H9 (cell line): Measurements from ENCODE around the gene YIPF5. TPM values are rescaled to one million over a fixed set of nuclear protein-coding genes. Genes with fewer than 3 reads are reported as not detected.

ENCODE experiments used
- DNase-seq: peaks from one replicate; pipeline ENCODE4 v3.0.0-alpha.2; 2017
- H2AFZ ChIP-seq: one replicate; pipeline ENCODE4 v1.6.1; 2013; ENCODE audit warnings: mild to moderate bottlenecking, low read length, control low read depth, moderate library complexity
- H2AK5ac ChIP-seq: 2 replicates; pipeline ENCODE4 v1.6.1; 2013; ENCODE audit warnings: low read length, control low read depth, mixed read lengths; ENCODE audit not compliant: insufficient read length
- H2BK120ac ChIP-seq: one replicate; pipeline ENCODE4 v1.6.1; 2013; ENCODE audit warnings: low read depth, mild to moderate bottlenecking, low read length, control low read depth, inconsistent platforms; ENCODE audit not compliant: poor library complexity, severe bottlenecking
- H2BK12ac ChIP-seq: 2 replicates; pipeline ENCODE4 v1.6.1; 2013; ENCODE audit warnings: low read length, control low read depth, mixed read lengths, low read depth; ENCODE audit not compliant: insufficient read length
- H2BK15ac ChIP-seq: 2 replicates; pipeline ENCODE4 v1.6.1; 2013; ENCODE audit warnings: low read depth, low read length, control low read depth
- H2BK20ac ChIP-seq: one replicate; pipeline ENCODE4 v1.6.1; 2013; ENCODE audit warnings: low read depth, mild to moderate bottlenecking, low read length, control low read depth, inconsistent platforms; ENCODE audit not compliant: poor library complexity, severe bottlenecking
- H2BK5ac ChIP-seq: 2 replicates; pipeline ENCODE4 v1.6.1; 2013; ENCODE audit warnings: low read length, control low read depth, mixed read lengths; ENCODE audit not compliant: insufficient read length
- H3K14ac ChIP-seq: 2 replicates; pipeline ENCODE4 v1.6.1; 2013; ENCODE audit warnings: low read length, control low read depth; ENCODE audit not compliant: insufficient read depth
- H3K18ac ChIP-seq: 2 replicates; pipeline ENCODE4 v1.6.1; 2013; ENCODE audit warnings: low read depth, mild to moderate bottlenecking, mixed read lengths, low read length, control low read depth; ENCODE audit not compliant: insufficient read length
- H3K23ac ChIP-seq: 2 replicates; pipeline ENCODE4 v1.6.1; 2013; ENCODE audit warnings: low read length, control low read depth, mixed read lengths, low read depth; ENCODE audit not compliant: insufficient read length
- H3K23me2 ChIP-seq: 2 replicates; pipeline ENCODE4 v1.6.1; 2013; ENCODE audit warnings: low read depth, mild to moderate bottlenecking, mixed read lengths, low read length, control low read depth; ENCODE audit not compliant: insufficient read length, poor library complexity, severe bottlenecking
- H3K27ac ChIP-seq: 2 replicates; pipeline ENCODE4 v1.5.1; 2013; ENCODE audit warnings: low read length, control low read depth, mixed read lengths, low read depth; ENCODE audit not compliant: insufficient read length
- H3K27me3 ChIP-seq: 2 replicates; pipeline ENCODE4 v1.6.1; 2013; ENCODE audit warnings: low read length, control low read depth, inconsistent platforms; ENCODE audit not compliant: insufficient read depth
- H3K4ac ChIP-seq: 2 replicates; pipeline ENCODE4 v1.6.1; 2013; ENCODE audit warnings: low read depth, mild to moderate bottlenecking, control low read depth, inconsistent platforms, low read length, moderate library complexity
- H3K4me1 ChIP-seq: 2 replicates; pipeline ENCODE4 v1.6.1; 2013; ENCODE audit warnings: low read length, control low read depth, inconsistent platforms; ENCODE audit not compliant: insufficient read depth
- H3K4me2 ChIP-seq: 2 replicates; pipeline ENCODE4 v1.6.1; 2013; ENCODE audit warnings: low read length, control low read depth, mixed read lengths; ENCODE audit not compliant: insufficient read length, insufficient read depth
- H3K56ac ChIP-seq: 2 replicates; pipeline ENCODE4 v1.6.1; 2013; ENCODE audit warnings: low read depth, mild to moderate bottlenecking, mixed read lengths, low read length, control low read depth; ENCODE audit not compliant: insufficient read length
- H3K79me1 ChIP-seq: 2 replicates; pipeline ENCODE4 v1.6.1; 2013; ENCODE audit warnings: low read depth, mild to moderate bottlenecking, moderate library complexity, low read length, control low read depth, inconsistent platforms; ENCODE audit not compliant: insufficient read depth, poor library complexity, severe bottlenecking
- H3K79me2 ChIP-seq: 2 replicates; pipeline ENCODE4 v1.6.1; 2013; ENCODE audit warnings: low read length, control low read depth, inconsistent platforms; ENCODE audit not compliant: insufficient read depth
- H3K9ac ChIP-seq: 2 replicates; pipeline ENCODE4 v1.6.1; 2013; ENCODE audit warnings: low read length, control low read depth, mixed read lengths; ENCODE audit not compliant: insufficient read length; ENCODE audit errors: extremely low read depth
- H3K9me3 ChIP-seq: one replicate; pipeline ENCODE4 v1.6.1; 2013; ENCODE audit warnings: low read depth, low read length, inconsistent platforms; ENCODE audit not compliant: control insufficient read depth
- H3T11ph ChIP-seq: one replicate; pipeline ENCODE4 v1.6.1; 2013; ENCODE audit warnings: mild to moderate bottlenecking, low read length, control low read depth, inconsistent platforms
- H4K20me1 ChIP-seq: one replicate; pipeline ENCODE4 v1.6.1; 2013; ENCODE audit not compliant: control insufficient read depth, insufficient read length, insufficient read depth
- H4K5ac ChIP-seq: 2 replicates; pipeline ENCODE4 v1.6.1; 2013; ENCODE audit warnings: low read depth, mild to moderate bottlenecking, mixed read lengths, low read length, control low read depth; ENCODE audit not compliant: insufficient read length
- H4K8ac ChIP-seq: replicated peaks from 2 replicates; pipeline ENCODE4 v1.6.1; 2013; ENCODE audit warnings: low read length, control low read depth, mixed read lengths, low read depth; ENCODE audit not compliant: insufficient read length
- H4K91ac ChIP-seq: 2 replicates; pipeline ENCODE4 v1.6.1; 2013; ENCODE audit warnings: low read depth, mild to moderate bottlenecking, moderate library complexity, mixed read lengths, low read length, control low read depth; ENCODE audit not compliant: insufficient read length
- H3K27ac Mint-ChIP-seq, 3 experiments: 2 replicates in 2 of 3; 3 replicates in 1 of 3; pipeline ENCODE4 v1.8.0; 2020 to 2021; ENCODE audit warnings: mixed read lengths in 3 of 3, mild to moderate bottlenecking in 1 of 3, moderate library complexity in 1 of 3
- H3K27me3 Mint-ChIP-seq: 2 replicates; pipeline ENCODE4 v1.8.0; 2021; ENCODE audit warnings: low read depth, mild to moderate bottlenecking, moderate library complexity, mixed read lengths
- H3K36me3 Mint-ChIP-seq, 3 experiments: 2 replicates in 2 of 3; 3 replicates in 1 of 3; pipeline ENCODE4 v1.8.0; 2020 to 2021; ENCODE audit warnings: low read depth in 3 of 3, mixed read lengths in 3 of 3; ENCODE audit not compliant: insufficient read depth in 1 of 3
- H3K4me1 Mint-ChIP-seq, 2 experiments: 2 replicates each; pipeline ENCODE4 v1.8.0; 2020; ENCODE audit warnings: mixed read lengths in 2 of 2
- H3K4me3 Mint-ChIP-seq, 2 experiments: 2 replicates in 1 of 2; 3 replicates in 1 of 2; pipeline ENCODE4 v1.8.0; 2020 to 2021; ENCODE audit warnings: mild to moderate bottlenecking in 2 of 2, mixed read lengths in 2 of 2, moderate library complexity in 1 of 2
- H3K9me3 Mint-ChIP-seq, 2 experiments: 2 replicates in 1 of 2; 3 replicates in 1 of 2; pipeline ENCODE4 v1.8.0; 2020; ENCODE audit warnings: mild to moderate bottlenecking in 2 of 2, mixed read lengths in 2 of 2, moderate library complexity in 1 of 2
- WGBS: extraction: QIAGEN DNeasy Blood & Tissue Kit; methylation state at CpG from one replicate; pipeline ENCODE4 v1.1.7; 2013; ENCODE audit warnings: missing lambda C conversion rate, low lambda C conversion rate, mixed read lengths; ENCODE audit not compliant: insufficient read length; ENCODE audit errors: extremely low coverage; 5-methylcytosine and 5-hydroxymethylcytosine counted together
- total RNA-seq: library from RNA; stranded (reverse); gene quantifications from 2 replicates; pipeline ENCODE4 v1.2.1, GENCODE V29; 2021
- TF ChIP-seq, protein P1 (sequence below): fragments of 200-600 bp; sonication (generic); conservative IDR thresholded peaks from 3 replicates; pipeline ENCODE4 v1.8.0; 2021; ENCODE audit warnings: antibody characterized with exemption, mild to moderate bottlenecking

YIPF5 gene
- total RNA-seq, 1 experiment from 2014 or later: 44.6 TPM

DNA sequence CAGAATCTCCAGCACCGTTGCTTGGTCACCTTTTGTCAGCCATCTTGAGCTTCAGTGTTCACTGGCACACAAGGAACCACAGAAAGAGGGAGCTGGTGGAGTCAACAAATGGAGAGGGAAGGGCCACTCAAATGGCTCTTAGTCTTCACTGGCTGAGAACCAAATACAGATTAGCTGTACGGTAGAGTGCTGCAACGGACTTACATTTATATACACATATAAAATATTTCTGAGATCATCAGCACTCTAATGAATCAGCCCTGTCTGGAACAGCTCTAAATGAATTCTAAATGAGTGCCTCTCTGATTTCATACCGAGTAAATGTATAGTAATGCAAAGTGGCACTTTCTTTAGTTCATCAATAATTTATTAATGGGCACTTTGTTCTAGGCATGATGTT, 25.0 kb upstream of the YIPF5 start:
- Histone ChIP-seq H3K18ac (no peak overlapping the region), H3K27ac (no peak overlapping the region), H2BK15ac (no peak overlapping the region), H4K91ac (no peak overlapping the region), H2AK5ac (no peak overlapping the region), H3K4ac (no peak overlapping the region), H3K23me2 (no peaks in the 10 kb centered on the region), H3K27me3 (no peaks in the 10 kb centered on the region), H4K20me1 (no peaks in the 10 kb centered on the region), H3K23ac (no peak overlapping the region), H4K5ac (no peak overlapping the region), H3K79me1 (no peaks in the 10 kb centered on the region), H3K56ac (no peak overlapping the region), H3K79me2 (no peaks in the 10 kb centered on the region), H3K9me3 (no peaks in the 10 kb centered on the region), H2BK5ac (no peak overlapping the region), H3K14ac (no peak overlapping the region), H2BK20ac (no peak overlapping the region), H4K8ac (no peak overlapping the region), H3K4me1 (no peaks in the 10 kb centered on the region), H2BK120ac (no peak overlapping the region), H3K4me2 (no peak overlapping the region), H3T11ph (no peak overlapping the region), H2BK12ac (no peak overlapping the region), H3K9ac (no peak overlapping the region), H2AFZ (peak overlapping the region; percentile 29)
- TF ChIP-seq, protein P1, sequence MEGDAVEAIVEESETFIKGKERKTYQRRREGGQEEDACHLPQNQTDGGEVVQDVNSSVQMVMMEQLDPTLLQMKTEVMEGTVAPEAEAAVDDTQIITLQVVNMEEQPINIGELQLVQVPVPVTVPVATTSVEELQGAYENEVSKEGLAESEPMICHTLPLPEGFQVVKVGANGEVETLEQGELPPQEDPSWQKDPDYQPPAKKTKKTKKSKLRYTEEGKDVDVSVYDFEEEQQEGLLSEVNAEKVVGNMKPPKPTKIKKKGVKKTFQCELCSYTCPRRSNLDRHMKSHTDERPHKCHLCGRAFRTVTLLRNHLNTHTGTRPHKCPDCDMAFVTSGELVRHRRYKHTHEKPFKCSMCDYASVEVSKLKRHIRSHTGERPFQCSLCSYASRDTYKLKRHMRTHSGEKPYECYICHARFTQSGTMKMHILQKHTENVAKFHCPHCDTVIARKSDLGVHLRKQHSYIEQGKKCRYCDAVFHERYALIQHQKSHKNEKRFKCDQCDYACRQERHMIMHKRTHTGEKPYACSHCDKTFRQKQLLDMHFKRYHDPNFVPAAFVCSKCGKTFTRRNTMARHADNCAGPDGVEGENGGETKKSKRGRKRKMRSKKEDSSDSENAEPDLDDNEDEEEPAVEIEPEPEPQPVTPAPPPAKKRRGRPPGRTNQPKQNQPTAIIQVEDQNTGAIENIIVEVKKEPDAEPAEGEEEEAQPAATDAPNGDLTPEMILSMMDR: no peak
- Mint-ChIP-seq H3K4me1 (no peaks in the 10 kb centered on the region), H3K36me3 (no peaks in the 10 kb centered on the region), H3K4me3 (no peak overlapping the region), H3K9me3 (no peaks in the 10 kb centered on the region), H3K27ac (no peak overlapping the region), H3K27me3 (no peaks in the 10 kb centered on the region; the same call in 1 of the 2 replicates)
- WGBS: no CpG with 5 or more reads among the region's 4 CpGs
- DNase-seq: no peak
